Measurements from ENCODE around the gene SOHLH1. TPM values are rescaled to one million over a fixed set of nuclear protein-coding genes. Genes with fewer than 3 reads are reported as not detected.
"Not testable (repeated sequence)": the region's sequence is repeated elsewhere in the genome, so short reads cannot be mapped to it uniquely, and the experiment has no call there.

Gene SOHLH1
- total RNA-seq, 4 donors from 2014 or later, result not detected

DNA sequence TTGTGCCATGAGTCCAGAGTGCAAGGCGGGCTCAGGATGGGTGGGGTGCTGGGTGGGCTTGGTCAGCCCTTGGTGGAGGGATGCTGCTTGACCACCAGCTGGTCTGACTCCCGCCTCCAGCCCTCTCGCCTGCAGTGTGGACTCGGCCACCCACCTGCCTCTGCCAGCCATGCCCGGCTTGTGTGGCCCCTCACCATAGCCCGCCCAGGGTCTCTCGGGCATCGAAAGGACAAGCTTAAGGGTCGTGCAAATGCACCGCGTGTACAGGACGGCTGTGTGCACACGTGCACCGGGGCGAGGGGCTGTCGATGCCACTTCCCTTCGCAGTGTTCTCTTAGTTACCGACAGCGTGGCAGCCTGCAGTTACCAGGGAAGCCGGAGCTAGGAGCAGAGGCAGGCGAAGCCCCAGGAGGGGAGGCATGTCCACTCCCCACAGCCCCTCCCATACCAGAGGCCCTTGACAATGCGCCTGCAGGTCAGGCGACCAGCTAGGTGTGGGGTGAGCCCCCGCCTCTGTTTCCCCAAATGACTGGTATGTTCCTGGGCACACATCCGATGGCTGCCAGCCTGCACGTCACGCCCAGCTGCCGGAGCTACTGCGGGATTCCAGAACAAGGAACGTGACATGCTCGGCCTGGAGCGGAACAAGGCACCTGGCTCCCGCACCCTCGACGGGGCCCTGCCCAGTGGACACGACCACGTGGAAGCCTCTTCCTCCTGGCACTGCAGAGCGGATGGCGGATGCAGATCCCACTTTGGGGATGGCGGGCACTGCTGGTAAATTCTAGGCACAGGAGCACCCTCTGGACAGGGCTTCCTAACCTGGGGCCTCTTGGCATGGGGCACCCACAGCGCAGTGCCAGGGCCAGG, 28.3 kb downstream of the SOHLH1 start:
- Histone ChIP-seq H3K27ac (replicated peaks in 1 of 4) (no peak overlapping the region), H3K9me3 (no peaks in the 10 kb centered on the region), H3K36me3 (no peaks in the 10 kb centered on the region), H3K27me3 (peaks cover 0 to 54% (median 0%) of the 10 kb centered on the region in 4 donors), H3K4me1 (no peaks in the 10 kb centered on the region), H3K4me3 (no peak overlapping the region)
- 89% methylated on average over 20 of the region's 41 CpGs for WGBS
- DNase-seq (ENCODE audit: extremely low spot score), result no peak
- TF ChIP-seq EP300 (IDR thresholded peaks at IDR 0.05) (no peak), POLR2AphosphoS5 (IDR thresholded peaks at IDR 0.05) (no peak), POLR2A (IDR thresholded peaks at IDR 0.05; ENCODE audit: low read depth) (no peak)
- TF ChIP-seq, protein P1, sequence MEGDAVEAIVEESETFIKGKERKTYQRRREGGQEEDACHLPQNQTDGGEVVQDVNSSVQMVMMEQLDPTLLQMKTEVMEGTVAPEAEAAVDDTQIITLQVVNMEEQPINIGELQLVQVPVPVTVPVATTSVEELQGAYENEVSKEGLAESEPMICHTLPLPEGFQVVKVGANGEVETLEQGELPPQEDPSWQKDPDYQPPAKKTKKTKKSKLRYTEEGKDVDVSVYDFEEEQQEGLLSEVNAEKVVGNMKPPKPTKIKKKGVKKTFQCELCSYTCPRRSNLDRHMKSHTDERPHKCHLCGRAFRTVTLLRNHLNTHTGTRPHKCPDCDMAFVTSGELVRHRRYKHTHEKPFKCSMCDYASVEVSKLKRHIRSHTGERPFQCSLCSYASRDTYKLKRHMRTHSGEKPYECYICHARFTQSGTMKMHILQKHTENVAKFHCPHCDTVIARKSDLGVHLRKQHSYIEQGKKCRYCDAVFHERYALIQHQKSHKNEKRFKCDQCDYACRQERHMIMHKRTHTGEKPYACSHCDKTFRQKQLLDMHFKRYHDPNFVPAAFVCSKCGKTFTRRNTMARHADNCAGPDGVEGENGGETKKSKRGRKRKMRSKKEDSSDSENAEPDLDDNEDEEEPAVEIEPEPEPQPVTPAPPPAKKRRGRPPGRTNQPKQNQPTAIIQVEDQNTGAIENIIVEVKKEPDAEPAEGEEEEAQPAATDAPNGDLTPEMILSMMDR (IDR thresholded peaks at IDR 0.05), result no peak
- intact Hi-C loops (cut with DNase I), result no loop called here

DNA sequence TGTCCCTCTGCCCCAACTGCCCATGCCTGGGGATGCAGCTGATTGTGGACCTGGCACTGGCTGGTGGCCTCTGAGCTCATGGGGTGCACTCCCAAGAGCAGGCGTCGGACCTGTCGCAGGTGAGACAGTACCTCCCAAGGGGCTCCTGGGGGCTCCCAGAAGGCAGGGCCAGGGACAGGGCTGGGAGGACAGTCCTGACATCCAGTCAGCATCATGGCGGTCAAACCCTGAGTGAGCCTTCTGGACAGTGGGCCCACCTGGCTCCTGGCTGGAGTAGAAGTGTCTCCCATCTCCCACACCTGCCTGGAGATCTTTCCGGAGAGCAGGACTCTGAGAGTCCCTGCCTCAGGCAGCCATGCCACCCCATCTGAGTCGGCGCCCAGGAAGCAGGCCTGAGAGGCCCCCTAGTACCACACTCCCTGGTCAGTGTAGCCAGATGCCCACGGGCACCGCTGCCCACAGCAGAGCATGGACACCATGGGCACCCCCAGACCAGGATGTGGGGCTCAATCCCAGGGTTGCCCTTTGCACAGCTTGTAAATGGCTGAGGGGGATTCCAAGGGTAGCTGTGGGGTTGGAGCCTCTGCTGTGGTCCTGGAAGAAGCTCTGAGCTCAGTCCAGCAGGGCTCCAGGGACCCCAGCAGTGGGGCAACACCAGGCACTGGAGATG, 29.5 kb downstream of the SOHLH1 start:
- H3K4me1 ChIP-seq, result no peaks in the 10 kb centered on the region
- no peak overlapping the region for H3K4me3 ChIP-seq
- H3K27ac ChIP-seq (replicated peaks in 1 of 4), result no peak overlapping the region
- H3K9me3 ChIP-seq, result no peaks in the 10 kb centered on the region
- H3K27me3 ChIP-seq, result peaks cover 0 to 66% (median 0%) of the 10 kb centered on the region in 4 donors
- TF ChIP-seq POLR2AphosphoS5 (IDR thresholded peaks at IDR 0.05) (no peak), EP300 (IDR thresholded peaks at IDR 0.05) (no peak), POLR2A (IDR thresholded peaks at IDR 0.05; ENCODE audit: low read depth) (no peak)
- TF ChIP-seq, protein P1 (IDR thresholded peaks at IDR 0.05), result no peak
- WGBS, result 100% methylated on average over 6 of the region's 9 CpGs
- intact Hi-C loops (cut with DNase I), result no loop called here
- H3K36me3 ChIP-seq, result no peaks in the 10 kb centered on the region
- DNase-seq (ENCODE audit: extremely low spot score), result no peak

DNA sequence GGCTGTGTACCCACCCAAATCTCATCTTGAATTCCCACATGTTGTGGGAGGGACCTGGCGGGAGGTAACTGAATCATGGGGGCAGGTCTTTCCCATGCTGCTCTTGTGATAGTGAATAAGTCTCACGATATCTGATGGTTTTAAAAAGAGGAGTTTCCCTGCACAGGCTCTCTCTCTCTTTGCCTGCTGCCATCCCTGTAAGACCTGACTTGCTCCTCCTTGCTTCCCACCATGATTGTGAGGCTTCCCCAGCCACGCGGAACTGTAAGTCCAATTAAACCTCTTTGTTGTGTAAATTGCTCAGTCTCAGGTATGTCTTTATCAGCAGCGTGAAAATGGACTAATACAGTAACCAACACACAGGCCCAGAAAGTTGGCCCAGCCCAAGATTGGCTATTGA, 30.3 kb downstream of the SOHLH1 start:
- H3K4me1 ChIP-seq; DNase-seq (ENCODE audit: extremely low spot score); H3K4me3 ChIP-seq; H3K27ac ChIP-seq (replicated peaks in 1 of 4); H3K9me3 ChIP-seq; H3K36me3 ChIP-seq; intact Hi-C loops (cut with DNase I): not testable (repeated sequence)
- peaks cover 0 to 73% (median 0%) of the 10 kb centered on the region in 4 donors for H3K27me3 ChIP-seq
- WGBS, result 95% methylated on average over 5 of the region's 5 CpGs

DNA sequence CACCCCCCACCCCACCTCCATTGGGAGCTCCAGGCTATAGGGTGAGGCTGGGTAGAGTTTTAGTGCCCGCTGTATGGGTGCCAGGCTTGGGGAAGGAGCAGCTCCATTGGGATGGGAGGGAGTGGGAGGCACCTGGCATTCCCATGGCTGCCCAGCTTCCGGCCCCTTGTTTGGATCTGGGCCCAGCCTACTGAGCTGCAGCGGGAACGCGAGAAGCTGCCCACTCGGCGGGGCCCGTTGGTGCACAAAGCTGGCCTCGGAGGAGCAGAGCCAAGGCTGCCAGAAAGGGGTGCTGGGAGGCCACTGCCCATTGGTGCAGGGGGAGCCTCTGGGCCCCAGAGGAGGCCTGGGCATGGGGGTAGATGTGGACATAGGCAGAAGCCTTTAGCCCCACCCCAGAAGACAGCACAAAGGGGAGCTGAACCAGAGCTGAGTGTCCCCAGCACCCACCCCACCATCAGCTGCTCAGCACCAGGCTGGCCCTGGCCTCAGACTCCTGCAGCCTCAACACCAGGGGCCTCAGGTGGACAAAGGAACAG, 31.7 kb downstream of the SOHLH1 start:
- H3K4me3 ChIP-seq, result no peak overlapping the region
- H3K36me3 ChIP-seq, result no peaks in the 10 kb centered on the region
- no peak overlapping the region for H3K27ac ChIP-seq (replicated peaks in 1 of 4)
- WGBS, result 77% methylated on average over 7 of the region's 9 CpGs
- H3K9me3 ChIP-seq, result no peaks in the 10 kb centered on the region
- TF ChIP-seq EP300 (IDR thresholded peaks at IDR 0.05) (no peak), POLR2A (IDR thresholded peaks at IDR 0.05; ENCODE audit: low read depth) (no peak), POLR2AphosphoS5 (IDR thresholded peaks at IDR 0.05) (no peak)
- TF ChIP-seq, protein P1 (IDR thresholded peaks at IDR 0.05), result no peak
- H3K27me3 ChIP-seq, result peaks cover 0 to 85% (median 0%) of the 10 kb centered on the region in 4 donors
- intact Hi-C loops (cut with DNase I), result no loop called here
- DNase-seq (ENCODE audit: extremely low spot score), result no peak
- H3K4me1 ChIP-seq, result no peaks in the 10 kb centered on the region

Measured in esophagus muscularis mucosa (tissue), 4 donors.